Urothelium cell line (cell line): ENCODE data around the gene ZNF273.
"Not testable (repeated sequence)": the region's sequence is repeated elsewhere in the genome, so short reads cannot be mapped to it uniquely, and the experiment has no call there.

Experiments
- DNase-seq: peaks from one replicate; pipeline ENCODE4 v3.0.0; 2011; ENCODE audit warnings: low spot score, mixed read lengths
- FAIRE-seq: peaks from 2 replicates; lab custom pipeline; 2011; peaks lifted over from hg19 to GRCh38; lab: Jason Lieb, UNC

The ZNF273 gene

GRCh38 chr7:64902806-64903721 lies at the start of gene ZNF273:
Gene ZNF273 (plus strand): TSS chr7:64903273. CDS start chr7:64903318, 45 bp downstream.
- FAIRE-seq (no peak), DNase-seq (peak; percentile 82)

- DNase-seq (no peak), FAIRE-seq (no peak)
Observed at GRCh38 chr7:64853679-64854078, 49.4 kb upstream of the ZNF273 start.

GRCh38 chr7:64854969-64855368 lies 48.1 kb upstream of the ZNF273 start:
- no peak for FAIRE-seq
- no peak for DNase-seq

GRCh38 chr7:64863021-64863420 lies 40.1 kb upstream of the ZNF273 start:
- DNase-seq (no peak), FAIRE-seq (no peak)

GRCh38 chr7:64863530-64863929 lies 39.5 kb upstream of the ZNF273 start:
- not testable (repeated sequence) for FAIRE-seq, DNase-seq

GRCh38 chr7:64863969-64864368 lies 39.1 kb upstream of the ZNF273 start:
- DNase-seq (no peak), FAIRE-seq (no peak)

- no peak for DNase-seq
- FAIRE-seq: no peak
Observed at GRCh38 chr7:64867863-64868440, 35.1 kb upstream of the ZNF273 start.

- DNase-seq (no peak), FAIRE-seq (no peak)
Observed at GRCh38 chr7:64868499-64868898, 34.6 kb upstream of the ZNF273 start.

- DNase-seq: no peak
- FAIRE-seq: no peak
Observed at GRCh38 chr7:64869121-64869725, 33.9 kb upstream of the ZNF273 start.

GRCh38 chr7:64869912-64870562 lies 33.0 kb upstream of the ZNF273 start:
- DNase-seq: no peak
- FAIRE-seq: no peak

GRCh38 chr7:64870656-64871055 lies 32.4 kb upstream of the ZNF273 start:
- DNase-seq (no peak), FAIRE-seq (no peak)

- DNase-seq (no peak), FAIRE-seq (no peak)
Observed at GRCh38 chr7:64871761-64872160, 31.3 kb upstream of the ZNF273 start.

- DNase-seq (no peak), FAIRE-seq (no peak)
Observed at GRCh38 chr7:64872351-64873154, 30.5 kb upstream of the ZNF273 start.

GRCh38 chr7:64873155-64873500 lies 29.9 kb upstream of the ZNF273 start:
- no peak for DNase-seq
- no peak for FAIRE-seq

GRCh38 chr7:64873517-64873916 lies 29.6 kb upstream of the ZNF273 start:
- DNase-seq (no peak), FAIRE-seq (no peak)

GRCh38 chr7:64874114-64874513 lies 29.0 kb upstream of the ZNF273 start:
- peak; percentile 79 for DNase-seq
- no peak for FAIRE-seq

- DNase-seq: no peak
- no peak for FAIRE-seq
Observed at GRCh38 chr7:64874562-64875250, 28.4 kb upstream of the ZNF273 start.

- FAIRE-seq (no peak), DNase-seq (no peak)
Observed at GRCh38 chr7:64875258-64875657, 27.8 kb upstream of the ZNF273 start.

- DNase-seq: no peak
- FAIRE-seq: no peak
Observed at GRCh38 chr7:64875658-64876406, 27.2 kb upstream of the ZNF273 start.
